ENCODE measurements around the gene UBIAD1. TPM values are rescaled to one million over a fixed set of nuclear protein-coding genes. Genes with fewer than 3 reads are reported as not detected.

Gene UBIAD1
- total RNA-seq, 4 donors from 2014 or later: 4.6 to 16.2 (median 9.9) TPM

DNA sequence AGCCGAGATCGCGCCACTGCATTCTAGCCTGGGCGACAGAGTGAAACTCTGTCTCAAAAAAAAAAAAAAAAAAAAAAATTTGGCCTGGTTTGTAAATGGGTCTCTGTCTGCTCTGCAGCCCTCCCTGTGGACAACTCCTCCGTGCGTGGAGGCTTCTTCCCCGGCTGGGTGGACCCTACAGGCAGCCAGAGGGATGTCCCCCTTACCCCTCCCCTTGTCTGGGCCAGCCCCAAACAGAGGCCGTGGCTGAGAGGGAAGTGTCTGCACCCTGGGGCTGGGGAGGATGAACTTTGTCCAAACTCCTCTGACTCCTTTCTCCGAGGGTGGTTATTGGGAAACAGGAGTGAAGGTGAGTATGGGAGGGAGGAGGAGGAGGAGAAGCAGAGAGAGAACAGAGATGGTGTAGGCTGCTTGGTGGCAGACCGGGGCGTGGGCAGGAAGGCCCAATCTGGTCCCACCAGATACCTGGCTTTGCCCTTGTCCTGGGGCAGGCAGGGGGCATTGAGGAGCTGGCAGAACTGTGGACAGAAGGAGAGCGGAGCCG is 61.3 kb downstream of the UBIAD1 start:
- 66 to 73% methylated on average over 10 to 12 of the region's 13 CpGs for WGBS, 2 donors
- peaks cover 0 to 54% (median 0%) of the 10 kb centered on the region in 4 donors for H3K27me3 ChIP-seq

DNA sequence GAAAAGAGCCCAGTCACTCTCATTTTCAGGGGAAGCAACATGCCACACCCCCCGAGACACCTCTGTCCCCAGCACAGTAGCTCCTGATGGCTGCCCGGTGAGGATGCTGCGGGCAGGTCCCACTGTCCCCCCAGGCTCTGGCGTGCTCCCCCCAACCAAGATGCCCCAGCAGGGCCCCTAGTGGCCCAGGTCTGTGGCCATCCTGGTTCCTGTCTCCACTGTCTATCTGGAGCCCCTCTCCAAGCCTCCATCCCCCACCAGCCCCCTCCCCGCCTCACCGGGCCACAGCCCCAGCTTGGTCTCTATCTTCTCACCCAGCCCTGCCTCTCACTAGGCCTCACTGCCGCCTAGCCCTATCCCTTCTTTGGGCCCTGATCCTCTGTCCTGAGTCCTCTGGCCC is 61.8 kb downstream of the UBIAD1 start:
- H3K4me3 ChIP-seq: no peak overlapping the region
- H3K27ac ChIP-seq: no peak overlapping the region
- peaks cover 0 to 55% (median 0%) of the 10 kb centered on the region in 4 donors for H3K27me3 ChIP-seq
- peaks cover 0 to 24% (median 1%) of the 10 kb centered on the region in 3 donors for H3K4me1 ChIP-seq
- 86 to 89% methylated on average over 4 to 6 of the region's 7 CpGs for WGBS, 2 donors
- H3K9me3 ChIP-seq: no peaks in the 10 kb centered on the region
- H3K36me3 ChIP-seq: no peaks in the 10 kb centered on the region
- DNase-seq: no peak
- no peak for TF ChIP-seq POLR2A (IDR thresholded peaks at IDR 0.05)
- TF ChIP-seq, protein P1, sequence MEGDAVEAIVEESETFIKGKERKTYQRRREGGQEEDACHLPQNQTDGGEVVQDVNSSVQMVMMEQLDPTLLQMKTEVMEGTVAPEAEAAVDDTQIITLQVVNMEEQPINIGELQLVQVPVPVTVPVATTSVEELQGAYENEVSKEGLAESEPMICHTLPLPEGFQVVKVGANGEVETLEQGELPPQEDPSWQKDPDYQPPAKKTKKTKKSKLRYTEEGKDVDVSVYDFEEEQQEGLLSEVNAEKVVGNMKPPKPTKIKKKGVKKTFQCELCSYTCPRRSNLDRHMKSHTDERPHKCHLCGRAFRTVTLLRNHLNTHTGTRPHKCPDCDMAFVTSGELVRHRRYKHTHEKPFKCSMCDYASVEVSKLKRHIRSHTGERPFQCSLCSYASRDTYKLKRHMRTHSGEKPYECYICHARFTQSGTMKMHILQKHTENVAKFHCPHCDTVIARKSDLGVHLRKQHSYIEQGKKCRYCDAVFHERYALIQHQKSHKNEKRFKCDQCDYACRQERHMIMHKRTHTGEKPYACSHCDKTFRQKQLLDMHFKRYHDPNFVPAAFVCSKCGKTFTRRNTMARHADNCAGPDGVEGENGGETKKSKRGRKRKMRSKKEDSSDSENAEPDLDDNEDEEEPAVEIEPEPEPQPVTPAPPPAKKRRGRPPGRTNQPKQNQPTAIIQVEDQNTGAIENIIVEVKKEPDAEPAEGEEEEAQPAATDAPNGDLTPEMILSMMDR (IDR thresholded peaks at IDR 0.05): no peak
- intact Hi-C loops (cut with DNase I): no loop called here

More for the DNA sequence above, 61.3 kb downstream of the UBIAD1 start:
- intact Hi-C loops (cut with DNase I): no loop called here
- Histone ChIP-seq H3K27ac (no peak overlapping the region), H3K9me3 (no peaks in the 10 kb centered on the region), H3K36me3 (no peaks in the 10 kb centered on the region), H3K4me3 (no peak overlapping the region), H3K4me1 (peaks cover 0 to 20% (median 0%) of the 10 kb centered on the region in 3 donors)
- DNase-seq: no peak
- TF ChIP-seq, protein P1 (IDR thresholded peaks at IDR 0.05): no peak
- TF ChIP-seq POLR2A (IDR thresholded peaks at IDR 0.05): no peak

GRCh38 chr1:11335417-11336056 is 62.5 kb downstream of the UBIAD1 start:
- peaks cover 5 to 31% (median 5%) of the 10 kb centered on the region in 3 donors for H3K4me1 ChIP-seq
- H3K27ac ChIP-seq: no peak overlapping the region
- no peaks in the 10 kb centered on the region for H3K9me3 ChIP-seq
- WGBS, 2 donors: 70 to 100% methylated on average over 1 to 3 of the region's 7 CpGs
- no peaks in the 10 kb centered on the region for H3K36me3 ChIP-seq
- intact Hi-C loops (cut with DNase I): no loop called here
- H3K27me3 ChIP-seq: peaks cover 0 to 57% (median 0%) of the 10 kb centered on the region in 4 donors
- TF ChIP-seq POLR2A (IDR thresholded peaks at IDR 0.05): no peak
- TF ChIP-seq, protein P1 (IDR thresholded peaks at IDR 0.05): no peak
- DNase-seq: no peak
- H3K4me3 ChIP-seq: no peak overlapping the region

- H3K9me3 ChIP-seq: no peaks in the 10 kb centered on the region
- no peaks in the 10 kb centered on the region for H3K36me3 ChIP-seq
- no peak for DNase-seq
- WGBS, 2 donors: 16 to 23% methylated on average over 12 of the region's 12 CpGs
- no peak overlapping the region for H3K27ac ChIP-seq
- H3K4me1 ChIP-seq: peaks cover 5 to 40% (median 10%) of the 10 kb centered on the region in 3 donors
- TF ChIP-seq, protein P1 (IDR thresholded peaks at IDR 0.05): peak; percentile 27 to 58 (median 44)
- no peak for TF ChIP-seq POLR2A (IDR thresholded peaks at IDR 0.05)
- H3K27me3 ChIP-seq: peaks cover 0 to 75% (median 0%) of the 10 kb centered on the region in 4 donors
- intact Hi-C loops (cut with DNase I): no loop called here
- no peak overlapping the region for H3K4me3 ChIP-seq
These were observed 64.6 kb downstream of the UBIAD1 start for GRCh38 chr1:11337580-11338073.

Small RNAs within 50 kb of the gene (small RNA-seq; reads per million reads assigned to genes)
- 0 reads per million in 4 donors for gene RNU6-291P
- 0 reads per million in 4 donors for gene RPL39P6

Other genes with a start within 250 kb of the UBIAD1 start
- gene MASP2, start 226.0 kb upstream of the UBIAD1 start, total RNA-seq: under 1 TPM in 1 of 4 donors, not detected in 3; 0.19 TPM
- 10 to 100 TPM; 21.7 to 79.8 (median 40.6) TPM for gene SRM, start 213.2 kb upstream of the UBIAD1 start, total RNA-seq
- 10 to 100 TPM; 32.0 to 62.4 (median 40.8) TPM for gene EXOSC10, start 173.3 kb upstream of the UBIAD1 start, total RNA-seq
- 1 to 10 TPM in 2 of 4 donors, not detected in 2; 1.2 to 1.3 TPM for gene ANGPTL7, start 83.8 kb upstream of the UBIAD1 start, total RNA-seq
- 10 to 100 TPM; 25.4 to 34.2 (median 30.1) TPM for gene MTOR, start 10.6 kb upstream of the UBIAD1 start, total RNA-seq
- under 1 TPM in 1 of 4 donors, not detected in 3; 0.67 TPM for gene DISP3, start 206.0 kb downstream of the UBIAD1 start, total RNA-seq

All from esophagus squamous epithelium (tissue), 5 donors.